Measurements from ENCODE around the gene VAT1. TPM values are rescaled to one million over a fixed set of nuclear protein-coding genes. Genes with fewer than 3 reads are reported as not detected.

VAT1 gene
- total and polyA plus RNA-seq, 2 of the 13 experiments (the other 11 are each of a cell fraction or from before 2014, with no cell fraction given) = 143 to 205 TPM

GRCh38 chr17:43021741-43022512, at the start of gene VAT1 (continued):
- peak; percentile 98 for TF ChIP-seq KAT7 (CRISPR knock-in tag; IDR thresholded peaks at IDR 0.05; ENCODE audit: borderline replicate concordance)
- peak; percentile 73; the same call in 1 of the 2 replicates for TF ChIP-seq ZNF44 (CRISPR knock-in tag; IDR thresholded peaks at IDR 0.05)
- no peak for TF ChIP-seq ZNF207 (IDR thresholded peaks at IDR 0.05; ENCODE audit: borderline replicate concordance)
- no peak for TF ChIP-seq ZFP41 (CRISPR knock-in tag; IDR thresholded peaks at IDR 0.05; ENCODE audit: borderline replicate concordance)
- 0 out of 2 replicates have a peak, but pooled peaks have one; percentile 22 for TF ChIP-seq ZNF138 (CRISPR knock-in tag; IDR thresholded peaks at IDR 0.05; ENCODE audit: low read depth)
- no peak for TF ChIP-seq ZNF713 (CRISPR knock-in tag; IDR thresholded peaks at IDR 0.05)
- peak; percentile 76 for TF ChIP-seq ZFY (CRISPR knock-in tag; IDR thresholded peaks at IDR 0.05)
- peak; percentile 85 for TF ChIP-seq ZNF251 (CRISPR knock-in tag; IDR thresholded peaks at IDR 0.05)
- no peak for TF ChIP-seq HOMEZ (CRISPR knock-in tag; IDR thresholded peaks at IDR 0.05; ENCODE audit: low read depth)
- TF ChIP-seq KLF11 (CRISPR knock-in tag; IDR thresholded peaks at IDR 0.05) = no peak
- TF ChIP-seq, protein P1, sequence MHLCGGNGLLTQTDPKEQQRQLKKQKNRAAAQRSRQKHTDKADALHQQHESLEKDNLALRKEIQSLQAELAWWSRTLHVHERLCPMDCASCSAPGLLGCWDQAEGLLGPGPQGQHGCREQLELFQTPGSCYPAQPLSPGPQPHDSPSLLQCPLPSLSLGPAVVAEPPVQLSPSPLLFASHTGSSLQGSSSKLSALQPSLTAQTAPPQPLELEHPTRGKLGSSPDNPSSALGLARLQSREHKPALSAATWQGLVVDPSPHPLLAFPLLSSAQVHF (CRISPR knock-in tag; IDR thresholded peaks at IDR 0.05) = 0 out of 2 replicates have a peak, but pooled peaks have one; percentile 76
- TF ChIP-seq, protein P2, sequence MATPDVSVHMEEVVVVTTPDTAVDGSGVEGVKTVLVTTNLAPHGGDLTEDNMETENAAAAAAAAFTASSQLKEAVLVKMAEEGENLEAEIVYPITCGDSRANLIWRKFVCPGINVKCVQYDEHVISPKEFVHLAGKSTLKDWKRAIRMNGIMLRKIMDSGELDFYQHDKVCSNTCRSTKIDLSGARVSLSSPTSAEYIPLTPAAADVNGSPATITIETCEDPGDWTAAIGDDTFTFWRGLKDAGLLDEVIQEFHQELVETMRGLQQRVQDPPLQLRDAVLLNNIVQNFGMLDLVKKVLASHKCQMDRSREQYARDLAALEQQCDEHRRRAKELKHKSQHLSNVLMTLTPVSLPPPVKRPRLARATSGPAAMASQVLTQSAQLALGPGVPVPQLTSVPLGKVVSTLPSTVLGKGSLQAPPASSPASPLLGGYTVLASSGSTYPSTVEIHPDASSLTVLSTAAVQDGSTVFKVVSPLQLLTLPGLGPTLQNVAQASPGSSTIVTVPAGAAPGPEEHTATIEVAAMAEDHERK (CRISPR knock-in tag; IDR thresholded peaks at IDR 0.05; ENCODE audit: low read depth) = no peak
- peak; percentile 74 for TF ChIP-seq BCL3 (CRISPR knock-in tag; IDR thresholded peaks at IDR 0.05)
- peak; percentile 56; the same call in 1 of the 2 replicates for TF ChIP-seq AHDC1 (CRISPR knock-in tag; IDR thresholded peaks at IDR 0.05; ENCODE audit: borderline replicate concordance)
- TF ChIP-seq, protein P3, sequence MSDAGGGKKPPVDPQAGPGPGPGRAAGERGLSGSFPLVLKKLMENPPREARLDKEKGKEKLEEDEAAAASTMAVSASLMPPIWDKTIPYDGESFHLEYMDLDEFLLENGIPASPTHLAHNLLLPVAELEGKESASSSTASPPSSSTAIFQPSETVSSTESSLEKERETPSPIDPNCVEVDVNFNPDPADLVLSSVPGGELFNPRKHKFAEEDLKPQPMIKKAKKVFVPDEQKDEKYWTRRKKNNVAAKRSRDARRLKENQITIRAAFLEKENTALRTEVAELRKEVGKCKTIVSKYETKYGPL (CRISPR knock-in tag; IDR thresholded peaks at IDR 0.05) = no peak
- peak; percentile 90 for TF ChIP-seq NFKB2 (CRISPR knock-in tag; IDR thresholded peaks at IDR 0.05; ENCODE audit: borderline replicate concordance)
- peak; percentile 79 for TF ChIP-seq MED13 (CRISPR knock-in tag; IDR thresholded peaks at IDR 0.05)
- TF ChIP-seq GATAD2A (CRISPR knock-in tag; IDR thresholded peaks at IDR 0.05) = no peak
